ENCODE measurements around the gene ATP8A2. TPM values are rescaled to one million over a fixed set of nuclear protein-coding genes. Genes with fewer than 3 reads are reported as not detected.

ATP8A2 gene
- total and polyA plus RNA-seq, 2 of the 8 experiments (the other 6 are each of a cell fraction or from before 2014, with no cell fraction given) = 2.4 to 8.3 TPM

DNA sequence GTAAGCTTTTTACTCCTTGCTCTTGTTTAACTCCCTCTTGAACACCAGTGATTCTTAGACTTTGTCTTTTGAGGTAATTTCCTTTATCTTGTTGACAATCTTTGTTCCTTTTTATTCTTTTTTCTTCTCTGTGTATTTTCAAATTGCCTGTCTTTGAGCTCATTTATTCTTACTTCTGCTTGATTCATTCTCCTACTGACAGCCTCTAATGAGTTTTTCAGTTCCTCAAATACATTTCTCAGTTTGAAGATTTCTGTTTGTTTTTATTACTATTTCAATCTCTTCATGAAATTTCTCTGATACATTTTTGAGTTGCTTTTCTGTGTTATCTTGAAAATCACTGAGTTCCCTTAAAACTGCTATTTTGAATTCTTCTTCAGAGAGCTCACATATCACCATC lies 154.1 kb downstream of the ATP8A2 start:
- H3K14ac ChIP-seq (ENCODE audit: insufficient read length) = no peak overlapping the region
- H2BK12ac ChIP-seq (ENCODE audit: low read depth, low read length) = no peak overlapping the region
- no peaks in the 10 kb centered on the region for H3K27me3 ChIP-seq (replicated peaks in 1 of 4; ENCODE audit: control insufficient read depth in 3 of 4, extremely low read depth in 1 of 4, insufficient read depth in 3 of 4, low read length in 3 of 4)
- no peaks in the 10 kb centered on the region; a peak in 1 of 4 replicates for H3K9me3 ChIP-seq (ENCODE audit: insufficient read depth in 2 of 2, low read depth in 1 of 2, low read length in 1 of 2)
- H3K4me1 ChIP-seq (replicated peaks in 1 of 4; ENCODE audit: control insufficient read depth in 3 of 4, insufficient read depth in 4 of 4, low read length in 3 of 4) = no peaks in the 10 kb centered on the region
- no peak overlapping the region for H4K5ac ChIP-seq (ENCODE audit: insufficient read length, low read depth, low read length)
- no peak overlapping the region for H3K9ac ChIP-seq (replicated peaks in 1 of 4; ENCODE audit: extremely low read depth in 1 of 4, low read depth in 3 of 4, low read length in 3 of 4)
- no peak overlapping the region for H3K18ac ChIP-seq (ENCODE audit: extremely low read depth, low read length)
- no peak overlapping the region for H3K4me3 ChIP-seq (ENCODE audit: extremely low read depth in 1 of 4, insufficient read depth in 2 of 4, low read depth in 3 of 4, low read length in 4 of 4)
- H3K4me2 ChIP-seq (ENCODE audit: insufficient read depth in 1 of 2, low read depth in 2 of 2, low read length in 2 of 2) = no peak overlapping the region
- ChIA-PET POLR2A (ENCODE audit: partially characterized antibody) (no interaction called here), CTCF (ENCODE audit: partially characterized antibody) (interaction anchor here (0.9 kb wide), 1 partner anchor 20 kb away, joined by 3 read pairs; no protein-coding TSS in a partner anchor)
- no peak overlapping the region for H2BK15ac ChIP-seq (ENCODE audit: low read length)
- no peak overlapping the region for H4K8ac ChIP-seq (ENCODE audit: extremely low read depth, insufficient read depth, low read length)
- H2BK20ac ChIP-seq (ENCODE audit: low read length) = no peak overlapping the region
- no peak for DNase-seq (ENCODE audit: low read depth in 1 of 2, low spot score in 2 of 2)
- FAIRE-seq = no peak
- no peak overlapping the region for H2AK5ac ChIP-seq (ENCODE audit: low read depth, low read length)
- no peak overlapping the region for H3K23ac ChIP-seq (ENCODE audit: insufficient read length)
- no peaks in the 10 kb centered on the region for H3K23me2 ChIP-seq (ENCODE audit: low read depth, low read length)
- H4K91ac ChIP-seq (replicated peaks; ENCODE audit: insufficient read length, low read length) = no peak overlapping the region
- no peak overlapping the region for H2BK5ac ChIP-seq (ENCODE audit: low read depth, low read length)
- no peak overlapping the region for H2AFZ ChIP-seq (ENCODE audit: low read length)
- no peak overlapping the region for H3K4ac ChIP-seq (replicated peaks; ENCODE audit: insufficient read length, low read depth, low read length)
- no peaks in the 10 kb centered on the region for H3K36me3 ChIP-seq (ENCODE audit: control insufficient read depth in 2 of 4, insufficient read depth in 4 of 4, low read length in 3 of 4)
- H3K27ac ChIP-seq (ENCODE audit: low read depth, low read length) = no peak overlapping the region
- H3K56ac ChIP-seq (replicated peaks; ENCODE audit: insufficient read length, low read depth, low read length) = no peak overlapping the region
- no peaks in the 10 kb centered on the region for H4K20me1 ChIP-seq (replicated peaks in 1 of 2; ENCODE audit: control insufficient read depth in 1 of 2, insufficient read depth in 2 of 2, low read length in 2 of 2)
- no peaks in the 10 kb centered on the region for H3K79me1 ChIP-seq (ENCODE audit: low read depth, low read length)
- no peak overlapping the region for H2BK120ac ChIP-seq (replicated peaks; ENCODE audit: low read depth, low read length)
- no peaks in the 10 kb centered on the region for H3K79me2 ChIP-seq (ENCODE audit: control insufficient read depth in 1 of 2, insufficient read depth in 2 of 2, low read length in 2 of 2)
- no peak for TF ChIP-seq RBBP5 (IDR thresholded peaks at IDR 0.05; ENCODE audit: borderline replicate concordance, low read depth, low read length)
- no peak for TF ChIP-seq GTF2F1 (IDR thresholded peaks at IDR 0.05; ENCODE audit: borderline replicate concordance, low read depth, low read length)
- no peak for TF ChIP-seq HDAC6 (IDR thresholded peaks at IDR 0.05; ENCODE audit: low read depth, low read length)
- TF ChIP-seq CREB1 (IDR thresholded peaks at IDR 0.05) = no peak
- no peak for TF ChIP-seq SIN3A (conservative IDR thresholded peaks at IDR 0.05 in 1 of 2, IDR thresholded peaks at IDR 0.05 in 1 of 2; ENCODE audit: low read depth in 1 of 2, low read length in 2 of 2)
- no peak for TF ChIP-seq FOSL1 (IDR thresholded peaks at IDR 0.05; ENCODE audit: insufficient read depth, low read depth, low read length)
- TF ChIP-seq MAFK (IDR thresholded peaks at IDR 0.05; ENCODE audit: low read depth, low read length) = no peak
- TF ChIP-seq BACH1 (IDR thresholded peaks at IDR 0.05; ENCODE audit: low read length) = no peak
- no peak for TF ChIP-seq TCF12 (IDR thresholded peaks at IDR 0.05; ENCODE audit: low read depth, low read length)
- TF ChIP-seq CBX8 (IDR thresholded peaks at IDR 0.05; ENCODE audit: borderline replicate concordance, low read depth, low read length) = no peak
- TF ChIP-seq EZH2 (IDR thresholded peaks at IDR 0.05; ENCODE audit: low read depth, low read length, severe bottlenecking) = no peak
- no peak for TF ChIP-seq CHD2 (IDR thresholded peaks at IDR 0.05; ENCODE audit: low read length)
- TF ChIP-seq, protein P1, sequence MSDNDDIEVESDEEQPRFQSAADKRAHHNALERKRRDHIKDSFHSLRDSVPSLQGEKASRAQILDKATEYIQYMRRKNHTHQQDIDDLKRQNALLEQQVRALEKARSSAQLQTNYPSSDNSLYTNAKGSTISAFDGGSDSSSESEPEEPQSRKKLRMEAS (IDR thresholded peaks at IDR 0.05) = no peak
- no peak for TF ChIP-seq RNF2 (IDR thresholded peaks at IDR 0.05; ENCODE audit: borderline replicate concordance, low read depth, low read length, missing control alignments, poor library complexity, severe bottlenecking)
- no peak for TF ChIP-seq PHF8 (conservative IDR thresholded peaks at IDR 0.05; ENCODE audit: low read depth, low read length)
- TF ChIP-seq TAF1 (IDR thresholded peaks at IDR 0.05; ENCODE audit: low read depth, low read length) = no peak

Measured in H1 (cell line).